ENCODE measurements around the gene ACBD7.

Gene ACBD7

GRCh38 chr10:15091418-15091817, 2.8 kb upstream of the ACBD7 start:
- no peak for DNase-seq (ENCODE audit: low read depth in 2 of 2)

GRCh38 chr10:15084502-15084922, 4.1 kb downstream of the ACBD7 start:
- peak; percentile 73 to 82 for DNase-seq (ENCODE audit: low read depth in 2 of 2)

- no peak for DNase-seq (ENCODE audit: low read depth in 2 of 2)
Observed at GRCh38 chr10:15083674-15084501, 4.7 kb downstream of the ACBD7 start.

GRCh38 chr10:15075421-15075820, 13.2 kb downstream of the ACBD7 start:
- DNase-seq (ENCODE audit: low read depth in 2 of 2) = no peak

DNA sequence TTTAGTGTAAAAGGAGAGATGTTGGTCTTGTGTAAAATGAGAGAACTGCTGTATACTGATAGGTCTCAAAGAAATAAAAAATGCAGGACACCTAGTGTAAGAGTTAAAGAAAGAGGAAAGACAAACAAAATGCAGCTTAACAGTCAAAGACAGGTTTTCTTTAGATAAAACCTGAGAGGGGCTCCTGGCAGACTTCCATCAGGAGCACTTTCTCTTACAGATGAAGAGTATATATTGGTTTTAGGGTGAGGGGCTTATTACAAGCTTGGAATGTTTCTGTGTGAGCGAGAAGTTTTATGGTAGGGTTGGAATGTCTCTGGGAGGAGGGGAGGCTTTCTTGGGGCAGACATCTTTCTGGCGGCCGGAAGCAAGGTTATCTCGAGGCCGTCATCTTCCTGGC, 16.2 kb downstream of the ACBD7 start:
- no peak for DNase-seq (ENCODE audit: low read depth in 2 of 2)

- no peak for DNase-seq (ENCODE audit: low read depth in 2 of 2)
Observed at GRCh38 chr10:15069230-15069629, 19.3 kb downstream of the ACBD7 start.

DNA sequence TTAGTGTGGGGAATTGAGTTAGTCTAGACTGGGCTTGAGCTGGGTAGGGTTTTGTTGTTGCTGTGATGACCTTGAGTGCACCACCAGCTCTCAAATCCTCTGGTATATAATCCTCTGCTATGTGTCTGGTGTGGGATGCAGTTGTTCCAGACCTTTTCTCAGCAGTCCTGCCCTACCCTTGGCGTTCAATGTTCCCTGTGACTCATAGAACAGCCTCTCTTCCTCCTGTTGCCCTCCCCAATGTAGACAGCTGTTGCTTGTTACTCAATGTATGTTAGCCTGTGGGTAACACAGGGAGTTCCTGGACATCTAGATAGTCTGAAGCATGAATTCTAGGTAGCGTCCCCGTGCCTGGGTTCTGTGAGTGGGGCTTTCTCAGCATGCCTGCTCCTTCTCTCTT, 19.8 kb downstream of the ACBD7 start:
- DNase-seq (ENCODE audit: low read depth in 2 of 2) = no peak

- no peak for DNase-seq (ENCODE audit: low read depth in 2 of 2)
Observed at GRCh38 chr10:15067154-15067553, 21.4 kb downstream of the ACBD7 start.

GRCh38 chr10:15060638-15061037, 27.9 kb downstream of the ACBD7 start:
- DNase-seq (ENCODE audit: low read depth in 2 of 2) = no peak

DNA sequence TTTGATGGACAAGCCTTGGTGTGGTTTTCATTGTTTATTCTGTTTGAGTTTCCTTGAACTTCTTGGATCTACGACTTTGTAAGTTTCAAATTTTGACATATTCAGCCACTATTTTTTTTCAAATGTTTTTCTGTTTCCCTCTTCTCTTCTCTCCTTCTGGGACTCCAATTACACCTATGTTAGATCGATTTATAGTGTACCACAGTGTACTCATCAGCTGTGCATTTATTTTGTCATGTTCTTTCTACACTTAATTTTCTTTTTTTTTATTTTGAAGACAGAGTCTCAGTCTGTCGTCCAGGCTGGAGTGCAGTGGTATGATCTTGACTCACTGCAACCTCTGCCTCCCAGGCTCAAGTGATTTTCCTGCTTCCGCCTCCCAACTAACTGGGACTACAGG, 28.7 kb downstream of the ACBD7 start:
- DNase-seq (ENCODE audit: low read depth in 2 of 2) = no peak

GRCh38 chr10:15058689-15059088, 29.9 kb downstream of the ACBD7 start:
- no peak for DNase-seq (ENCODE audit: low read depth in 2 of 2)

- DNase-seq (ENCODE audit: low read depth in 2 of 2) = no peak
Observed at GRCh38 chr10:15053061-15053460, 35.5 kb downstream of the ACBD7 start.

DNA sequence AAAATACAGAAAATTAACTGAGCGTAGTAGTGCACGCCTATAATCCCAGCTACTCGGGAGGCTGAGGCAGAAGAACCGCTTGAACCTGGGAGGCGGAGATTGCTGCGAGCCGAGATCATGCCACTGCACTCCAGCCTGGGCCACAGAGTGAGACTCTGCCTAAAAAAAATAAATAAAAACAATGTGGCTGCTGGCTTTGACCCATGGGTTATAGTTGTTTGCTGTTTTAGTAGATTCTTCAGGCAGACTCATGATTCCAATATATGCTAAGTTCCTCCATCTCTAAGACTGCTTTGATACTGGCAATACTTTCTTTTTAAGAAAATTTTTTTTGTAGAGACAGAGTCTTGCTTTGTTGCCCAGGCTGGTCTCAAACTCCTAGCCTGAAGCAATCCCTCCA, 36.5 kb downstream of the ACBD7 start:
- no peak for DNase-seq (ENCODE audit: low read depth in 2 of 2)

- DNase-seq (ENCODE audit: low read depth in 2 of 2) = no peak
Observed at GRCh38 chr10:15049533-15049932, 39.0 kb downstream of the ACBD7 start.

- peak; percentile 4 to 9 for DNase-seq (ENCODE audit: low read depth in 2 of 2)
Observed at GRCh38 chr10:15046626-15047025, 42.0 kb downstream of the ACBD7 start.

- DNase-seq (ENCODE audit: low read depth in 2 of 2) = no peak
Observed at GRCh38 chr10:15045380-15045779, 43.2 kb downstream of the ACBD7 start.

GRCh38 chr10:15043674-15044073, 44.9 kb downstream of the ACBD7 start, which contains the start of gene OLAH:
Gene OLAH (plus strand): TSS chr10:15043943. CDS start chr10:15047289, 3,346 bp downstream.
- DNase-seq (ENCODE audit: low read depth in 2 of 2) = no peak

DNA sequence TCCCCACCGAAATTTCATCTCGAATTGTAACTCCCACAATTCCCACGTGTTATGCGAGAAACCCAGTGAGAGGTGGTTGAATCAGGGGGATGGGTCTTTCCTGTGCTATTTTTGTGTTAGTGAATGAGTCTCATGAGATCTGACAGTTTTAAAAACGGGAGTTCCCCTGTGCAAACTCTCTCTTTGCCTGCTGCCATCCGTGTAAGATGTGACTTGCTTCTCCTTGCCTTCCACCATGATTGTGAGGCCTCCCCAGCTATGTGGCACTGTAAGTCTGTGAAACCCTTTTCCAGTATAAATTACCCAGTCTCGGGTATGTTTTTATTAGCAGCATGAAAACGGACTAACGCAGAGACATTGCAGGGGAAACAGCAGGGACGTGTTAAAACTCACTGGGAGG, 50.2 kb downstream of the ACBD7 start:
- no peak for DNase-seq (ENCODE audit: low read depth in 2 of 2)

DNA sequence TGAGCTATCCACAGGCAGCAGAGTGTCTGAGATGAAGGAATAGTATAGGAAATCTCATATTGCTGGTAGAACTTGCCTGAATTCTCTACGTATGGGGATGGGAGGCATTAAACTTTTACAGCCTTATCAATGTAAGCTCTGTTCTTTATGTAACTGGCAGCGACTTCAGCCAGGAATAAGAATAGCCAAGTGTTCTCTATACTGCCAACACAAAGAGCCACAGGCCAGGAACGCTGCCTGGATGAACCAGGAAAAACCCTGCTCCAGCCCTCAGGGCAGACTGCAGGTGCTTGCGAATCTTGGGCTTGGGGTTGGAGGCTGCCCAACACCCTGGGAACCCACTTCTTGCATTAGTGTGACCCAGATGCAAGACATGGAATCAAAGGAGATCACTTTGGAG, 50.9 kb downstream of the ACBD7 start:
- DNase-seq (ENCODE audit: low read depth in 2 of 2) = no peak

- DNase-seq (ENCODE audit: low read depth in 2 of 2) = peak in 1 of 2 experiments; percentile 3
Observed at GRCh38 chr10:15035385-15036301, 52.9 kb downstream of the ACBD7 start.

DNA sequence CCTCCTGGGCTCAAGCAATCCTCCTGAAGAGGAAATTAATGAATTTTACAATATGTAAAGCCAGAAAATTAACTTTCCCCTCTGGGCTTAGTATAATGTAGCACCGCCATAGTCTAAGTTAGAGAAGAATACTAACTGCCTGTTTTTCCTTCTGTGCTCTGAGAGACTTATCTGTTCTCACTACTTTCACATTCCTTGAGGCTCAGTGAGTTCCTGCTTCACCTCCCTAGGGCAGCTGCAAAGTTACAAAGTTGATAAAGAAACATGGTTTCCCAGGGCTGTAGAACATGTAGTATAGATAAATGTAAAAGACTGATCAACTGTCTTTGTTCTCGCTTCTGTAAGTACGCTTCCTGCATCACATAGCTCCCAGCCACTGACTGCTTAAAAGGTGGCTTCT, 60.8 kb downstream of the ACBD7 start:
- DNase-seq (ENCODE audit: low read depth in 2 of 2) = no peak
